Measurements from ENCODE around the gene NFKBIL1.
A peak's percentile ranks its signal among the peaks of the same experiment; 100 is the strongest.
"Not testable (repeated sequence)": the region's sequence is repeated elsewhere in the genome, so short reads cannot be mapped to it uniquely, and the experiment has no call there.

The NFKBIL1 gene, protein sequence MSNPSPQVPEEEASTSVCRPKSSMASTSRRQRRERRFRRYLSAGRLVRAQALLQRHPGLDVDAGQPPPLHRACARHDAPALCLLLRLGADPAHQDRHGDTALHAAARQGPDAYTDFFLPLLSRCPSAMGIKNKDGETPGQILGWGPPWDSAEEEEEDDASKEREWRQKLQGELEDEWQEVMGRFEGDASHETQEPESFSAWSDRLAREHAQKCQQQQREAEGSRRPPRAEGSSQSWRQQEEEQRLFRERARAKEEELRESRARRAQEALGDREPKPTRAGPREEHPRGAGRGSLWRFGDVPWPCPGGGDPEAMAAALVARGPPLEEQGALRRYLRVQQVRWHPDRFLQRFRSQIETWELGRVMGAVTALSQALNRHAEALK

DNA sequence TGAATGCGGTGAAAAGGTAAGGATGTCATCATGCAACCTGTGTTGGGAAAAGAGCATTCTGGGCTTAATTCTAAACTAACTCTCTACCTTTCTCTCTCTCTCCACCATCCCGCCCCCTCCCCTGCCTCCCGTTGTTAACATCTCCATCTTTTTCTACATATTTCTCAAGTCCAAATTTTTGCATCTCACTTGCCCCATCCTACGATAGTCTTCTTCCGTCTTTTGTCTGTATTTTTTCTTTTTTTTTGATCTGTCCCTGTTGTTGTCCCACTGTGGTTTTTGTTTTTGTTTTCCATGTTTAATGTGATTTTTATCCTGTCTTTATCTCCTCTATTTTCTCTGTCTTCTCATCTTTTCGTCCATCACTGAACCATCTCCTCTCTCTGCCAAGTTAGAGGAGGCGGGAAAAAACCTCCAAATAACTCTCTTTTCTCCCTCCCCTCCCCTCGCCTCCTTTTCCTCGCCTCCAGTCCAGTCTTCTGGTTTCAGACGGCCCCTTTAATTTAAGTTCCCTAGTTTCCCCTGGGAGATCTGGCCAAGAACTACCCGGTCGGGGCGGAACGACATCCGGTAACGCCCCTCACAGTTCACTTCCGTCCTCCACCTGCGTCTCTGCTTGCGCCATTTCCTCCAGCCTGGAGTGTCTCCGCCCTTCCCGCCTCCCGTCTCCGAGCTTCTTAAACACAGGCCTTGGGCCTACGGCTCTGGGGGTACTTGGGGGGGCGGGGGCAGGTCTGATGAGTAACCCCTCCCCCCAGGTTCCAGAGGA, at the start of gene NFKBIL1:
Gene NFKBIL1 (plus strand): TSS at position 651 of the 769 bp plus-strand sequence. CDS start 87 bp downstream, at position 738.
- Histone ChIP-seq H3K9me3 (ENCODE audit: control insufficient read depth, low read depth, low read length) (no peaks in the 10 kb centered on the region), H3K27me3 (ENCODE audit: control insufficient read depth, insufficient read depth, low read length) (no peaks in the 10 kb centered on the region), H3K9ac (ENCODE audit: low read length) (peak within 1 kb of the TSS; percentile 79), H3K36me3 (ENCODE audit: control insufficient read depth, low read depth, low read length) (peaks cover 18% of the 10 kb centered on the region), H3K4me1 (ENCODE audit: control insufficient read depth, low read depth, low read length) (peaks cover 8% of the 10 kb centered on the region), H3K27ac (ENCODE audit: low read length) (peak within 1 kb of the TSS; percentile 70), H3K4me3 (ENCODE audit: low read length) (peak within 1 kb of the TSS; percentile 87)

DNA sequence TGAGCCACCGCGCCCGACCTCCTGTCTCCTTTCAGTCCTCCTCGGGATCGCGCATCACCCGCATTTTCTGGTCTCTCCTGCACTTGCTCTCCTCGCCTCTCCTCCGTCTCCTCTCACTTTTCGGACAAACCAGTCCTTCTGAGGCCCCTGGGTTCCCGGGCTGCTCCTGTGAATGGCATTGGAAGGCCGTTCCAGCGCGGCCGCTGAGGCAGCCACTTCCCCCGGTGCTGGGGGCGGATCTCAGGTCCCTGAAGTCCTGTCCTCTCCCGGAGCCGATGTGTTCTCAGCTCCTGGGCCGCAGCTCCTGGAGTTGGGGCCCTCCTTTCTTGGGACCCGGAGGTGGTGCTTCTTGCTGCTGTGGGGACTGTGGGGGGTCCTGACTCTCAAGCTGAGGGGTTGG, 48.7 kb upstream of the NFKBIL1 start:
- H3K4me3 ChIP-seq (ENCODE audit: low read length), result peak overlapping the region; percentile 69
- H3K9me3 ChIP-seq (ENCODE audit: control insufficient read depth, low read depth, low read length), result no peaks in the 10 kb centered on the region
- peaks cover 54% of the 10 kb centered on the region for H3K27me3 ChIP-seq (ENCODE audit: control insufficient read depth, insufficient read depth, low read length)
- no peak overlapping the region for H3K27ac ChIP-seq (ENCODE audit: low read length)
- no peak overlapping the region for H3K9ac ChIP-seq (ENCODE audit: low read length)
- H3K36me3 ChIP-seq (ENCODE audit: control insufficient read depth, low read depth, low read length), result no peaks in the 10 kb centered on the region
- peaks cover 8% of the 10 kb centered on the region for H3K4me1 ChIP-seq (ENCODE audit: control insufficient read depth, low read depth, low read length)

DNA sequence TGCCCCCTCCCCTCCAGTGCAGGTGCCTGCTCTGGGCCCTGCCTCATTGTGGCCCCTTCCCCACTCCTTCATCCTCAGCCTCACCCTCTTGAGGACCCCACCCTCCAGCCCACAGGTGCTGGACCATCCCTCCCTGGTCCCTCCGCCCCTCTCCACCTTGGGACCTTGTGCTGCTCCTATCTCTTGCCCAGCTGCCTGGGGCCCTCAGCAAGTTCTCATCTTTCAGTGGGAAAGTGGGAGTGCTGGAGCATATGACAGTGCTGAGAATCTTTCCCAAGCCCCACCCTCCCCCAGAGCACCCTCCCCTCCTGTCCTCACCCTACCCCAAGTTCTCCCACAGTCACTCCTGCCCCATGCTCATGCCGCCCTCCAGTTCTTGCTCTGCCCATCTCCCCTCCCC, 47.8 kb upstream of the NFKBIL1 start:
- H3K4me3 ChIP-seq (ENCODE audit: low read length); H3K9me3 ChIP-seq (ENCODE audit: control insufficient read depth, low read depth, low read length); H3K4me1 ChIP-seq (ENCODE audit: control insufficient read depth, low read depth, low read length); H3K9ac ChIP-seq (ENCODE audit: low read length); H3K27ac ChIP-seq (ENCODE audit: low read length); H3K36me3 ChIP-seq (ENCODE audit: control insufficient read depth, low read depth, low read length): not testable (repeated sequence)
- peaks cover 45% of the 10 kb centered on the region for H3K27me3 ChIP-seq (ENCODE audit: control insufficient read depth, insufficient read depth, low read length)

DNA sequence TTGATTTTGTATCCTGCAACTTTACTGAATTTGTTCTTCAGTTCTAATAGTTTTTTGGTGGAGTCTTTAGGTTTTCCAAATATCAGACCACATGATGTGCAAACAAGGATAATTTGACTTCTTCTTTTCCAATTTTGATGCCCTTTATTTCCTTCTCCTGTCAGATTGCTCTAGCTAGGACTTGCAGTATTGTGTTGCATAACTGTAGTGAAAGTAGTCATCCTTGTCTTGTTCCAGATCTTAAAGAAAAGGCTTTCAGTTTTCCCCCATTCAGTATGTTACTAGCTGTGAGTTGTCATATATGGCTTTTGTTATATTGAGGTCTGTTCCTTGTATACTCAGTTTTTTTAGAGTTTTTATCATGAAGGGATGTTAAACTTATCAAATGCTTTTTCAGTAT, 44.8 kb upstream of the NFKBIL1 start:
- Histone ChIP-seq H3K4me3 (ENCODE audit: low read length) (no peak overlapping the region), H3K27me3 (ENCODE audit: control insufficient read depth, insufficient read depth, low read length) (peaks cover 15% of the 10 kb centered on the region), H3K9ac (ENCODE audit: low read length) (no peak overlapping the region), H3K9me3 (ENCODE audit: control insufficient read depth, low read depth, low read length) (no peaks in the 10 kb centered on the region), H3K4me1 (ENCODE audit: control insufficient read depth, low read depth, low read length) (peaks cover under 1% of the 10 kb centered on the region), H3K36me3 (ENCODE audit: control insufficient read depth, low read depth, low read length) (peaks cover 12% of the 10 kb centered on the region), H3K27ac (ENCODE audit: low read length) (no peak overlapping the region)

DNA sequence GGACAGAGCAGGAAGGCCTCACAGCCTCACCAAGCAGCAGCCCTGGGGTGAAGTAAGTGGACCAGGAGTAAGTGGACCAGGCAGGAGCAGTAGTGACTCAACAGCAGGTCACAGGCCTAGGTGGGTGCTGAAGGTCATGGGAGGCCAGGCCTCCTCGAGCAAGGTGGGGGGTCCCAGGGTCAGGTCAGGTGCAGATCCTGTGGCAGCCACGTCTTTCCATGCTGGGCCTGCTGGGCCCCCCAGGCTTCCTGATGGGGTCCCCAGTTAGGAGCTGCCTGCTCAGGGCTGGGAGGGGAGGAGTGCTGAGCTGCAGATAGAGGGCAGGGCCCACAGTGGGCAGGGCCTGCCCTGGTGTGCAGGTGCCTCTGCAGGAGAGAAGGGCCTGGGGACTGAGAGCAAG, 38.4 kb upstream of the NFKBIL1 start:
- H3K27ac ChIP-seq (ENCODE audit: low read length); H3K4me3 ChIP-seq (ENCODE audit: low read length); H3K4me1 ChIP-seq (ENCODE audit: control insufficient read depth, low read depth, low read length); H3K27me3 ChIP-seq (ENCODE audit: control insufficient read depth, insufficient read depth, low read length); H3K9me3 ChIP-seq (ENCODE audit: control insufficient read depth, low read depth, low read length); H3K9ac ChIP-seq (ENCODE audit: low read length): not testable (repeated sequence)
- peaks cover 26% of the 10 kb centered on the region for H3K36me3 ChIP-seq (ENCODE audit: control insufficient read depth, low read depth, low read length)

DNA sequence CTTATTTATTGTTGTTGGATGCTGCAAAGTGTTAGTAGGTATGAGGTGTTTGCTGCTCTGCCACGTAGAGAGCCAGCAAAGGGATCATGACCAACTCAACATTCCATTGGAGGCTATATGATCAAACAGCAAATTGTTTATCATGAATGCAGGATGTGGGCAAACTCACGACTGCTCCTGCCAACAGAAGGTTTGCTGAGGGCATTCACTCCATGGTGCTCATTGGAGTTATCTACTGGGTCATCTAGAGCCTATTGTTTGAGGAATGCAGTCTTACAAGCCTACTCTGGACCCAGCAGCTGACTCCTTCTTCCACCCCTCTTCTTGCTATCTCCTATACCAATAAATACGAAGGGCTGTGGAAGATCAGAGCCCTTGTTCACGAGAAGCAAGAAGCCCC, 37.4 kb upstream of the NFKBIL1 start:
- Histone ChIP-seq H3K9ac (ENCODE audit: low read length) (no peak overlapping the region), H3K4me1 (ENCODE audit: control insufficient read depth, low read depth, low read length) (no peaks in the 10 kb centered on the region), H3K27me3 (ENCODE audit: control insufficient read depth, insufficient read depth, low read length) (no peaks in the 10 kb centered on the region), H3K4me3 (ENCODE audit: low read length) (no peak overlapping the region), H3K9me3 (ENCODE audit: control insufficient read depth, low read depth, low read length) (no peaks in the 10 kb centered on the region), H3K36me3 (ENCODE audit: control insufficient read depth, low read depth, low read length) (peaks cover 26% of the 10 kb centered on the region), H3K27ac (ENCODE audit: low read length) (no peak overlapping the region)

DNA sequence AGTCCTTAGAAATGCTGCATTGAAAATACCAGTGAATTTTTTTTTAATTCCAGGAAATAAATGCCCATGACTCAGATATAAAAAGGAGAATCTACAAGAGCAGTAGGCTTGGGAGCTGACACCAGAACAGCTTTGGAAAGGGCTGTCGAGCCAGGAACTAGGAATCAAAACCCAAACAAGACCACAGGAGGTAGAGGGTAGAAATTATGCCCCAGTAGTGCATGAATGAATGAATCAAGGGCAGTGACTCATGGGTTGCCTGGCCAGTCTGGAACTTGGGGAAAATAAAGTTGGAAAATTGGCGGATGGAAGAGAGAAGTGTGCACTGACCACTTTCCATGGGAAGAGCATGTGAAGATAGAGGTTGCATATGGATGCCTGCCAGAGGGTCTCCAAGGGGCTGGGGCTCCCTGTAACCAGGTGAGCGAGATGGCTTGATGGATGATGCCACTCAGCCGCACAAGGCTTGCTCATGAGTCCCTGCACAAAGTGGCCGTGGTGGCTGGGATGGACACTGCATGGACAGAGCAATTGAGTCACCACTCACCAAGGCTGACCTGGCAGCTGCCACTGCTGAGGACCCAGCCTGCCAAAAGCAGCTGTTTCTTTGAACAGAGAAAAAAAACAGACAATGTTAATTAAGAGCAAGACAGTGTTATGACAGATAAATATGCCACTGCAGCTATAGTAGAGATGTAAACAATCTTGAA, 33.8 kb upstream of the NFKBIL1 start:
- no peak overlapping the region for H3K4me3 ChIP-seq (ENCODE audit: low read length)
- no peaks in the 10 kb centered on the region for H3K4me1 ChIP-seq (ENCODE audit: control insufficient read depth, low read depth, low read length)
- no peaks in the 10 kb centered on the region for H3K27me3 ChIP-seq (ENCODE audit: control insufficient read depth, insufficient read depth, low read length)
- H3K9me3 ChIP-seq (ENCODE audit: control insufficient read depth, low read depth, low read length), result no peaks in the 10 kb centered on the region
- peaks cover 13% of the 10 kb centered on the region for H3K36me3 ChIP-seq (ENCODE audit: control insufficient read depth, low read depth, low read length)
- H3K9ac ChIP-seq (ENCODE audit: low read length), result no peak overlapping the region
- no peak overlapping the region for H3K27ac ChIP-seq (ENCODE audit: low read length)

DNA sequence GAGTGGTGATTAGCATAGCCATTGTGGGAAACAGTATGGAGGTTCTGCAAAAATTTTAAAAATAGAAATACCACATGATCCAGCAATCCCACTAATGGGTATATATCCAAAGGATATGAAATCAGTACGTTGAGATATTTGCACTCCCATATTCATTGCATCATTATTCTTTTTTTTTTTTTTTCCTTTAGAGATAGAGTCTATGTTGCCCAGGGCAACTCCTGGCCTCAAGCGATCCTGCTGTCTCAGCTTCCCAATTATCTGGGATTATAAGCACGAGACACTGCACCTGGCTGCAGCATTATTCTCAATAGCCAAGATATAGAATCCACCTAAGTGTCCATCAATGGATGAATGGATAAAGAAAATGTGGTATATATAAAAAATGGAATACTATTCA, 25.6 kb upstream of the NFKBIL1 start:
- Histone ChIP-seq H3K9ac (ENCODE audit: low read length) (no peak overlapping the region), H3K9me3 (ENCODE audit: control insufficient read depth, low read depth, low read length) (no peaks in the 10 kb centered on the region), H3K4me3 (ENCODE audit: low read length) (no peak overlapping the region), H3K36me3 (ENCODE audit: control insufficient read depth, low read depth, low read length) (no peaks in the 10 kb centered on the region), H3K4me1 (ENCODE audit: control insufficient read depth, low read depth, low read length) (no peaks in the 10 kb centered on the region), H3K27ac (ENCODE audit: low read length) (no peak overlapping the region), H3K27me3 (ENCODE audit: control insufficient read depth, insufficient read depth, low read length) (no peaks in the 10 kb centered on the region)

DNA sequence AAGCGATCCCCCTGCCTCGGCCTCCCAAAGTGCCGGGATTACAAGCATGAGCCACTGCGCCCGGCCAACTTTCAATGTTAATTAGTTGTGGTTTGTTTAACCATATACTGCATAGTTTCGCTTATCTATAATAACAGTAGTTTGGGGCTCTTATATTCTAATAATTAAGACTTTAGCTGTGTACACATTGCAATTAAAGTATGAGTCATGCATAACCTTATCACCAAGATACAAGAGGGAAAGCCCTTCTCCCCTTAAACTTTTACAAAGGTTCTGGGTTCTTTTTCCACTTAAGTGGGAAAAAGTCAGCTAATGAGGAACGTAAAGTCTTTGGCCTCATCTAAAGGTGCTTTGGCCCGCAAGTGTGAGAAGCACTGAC, 21.9 kb upstream of the NFKBIL1 start:
- Histone ChIP-seq H3K4me1 (ENCODE audit: control insufficient read depth, low read depth, low read length) (no peaks in the 10 kb centered on the region), H3K9ac (ENCODE audit: low read length) (no peak overlapping the region), H3K9me3 (ENCODE audit: control insufficient read depth, low read depth, low read length) (no peaks in the 10 kb centered on the region), H3K27me3 (ENCODE audit: control insufficient read depth, insufficient read depth, low read length) (no peaks in the 10 kb centered on the region), H3K4me3 (ENCODE audit: low read length) (no peak overlapping the region), H3K36me3 (ENCODE audit: control insufficient read depth, low read depth, low read length) (peaks cover 13% of the 10 kb centered on the region), H3K27ac (ENCODE audit: low read length) (no peak overlapping the region)

DNA sequence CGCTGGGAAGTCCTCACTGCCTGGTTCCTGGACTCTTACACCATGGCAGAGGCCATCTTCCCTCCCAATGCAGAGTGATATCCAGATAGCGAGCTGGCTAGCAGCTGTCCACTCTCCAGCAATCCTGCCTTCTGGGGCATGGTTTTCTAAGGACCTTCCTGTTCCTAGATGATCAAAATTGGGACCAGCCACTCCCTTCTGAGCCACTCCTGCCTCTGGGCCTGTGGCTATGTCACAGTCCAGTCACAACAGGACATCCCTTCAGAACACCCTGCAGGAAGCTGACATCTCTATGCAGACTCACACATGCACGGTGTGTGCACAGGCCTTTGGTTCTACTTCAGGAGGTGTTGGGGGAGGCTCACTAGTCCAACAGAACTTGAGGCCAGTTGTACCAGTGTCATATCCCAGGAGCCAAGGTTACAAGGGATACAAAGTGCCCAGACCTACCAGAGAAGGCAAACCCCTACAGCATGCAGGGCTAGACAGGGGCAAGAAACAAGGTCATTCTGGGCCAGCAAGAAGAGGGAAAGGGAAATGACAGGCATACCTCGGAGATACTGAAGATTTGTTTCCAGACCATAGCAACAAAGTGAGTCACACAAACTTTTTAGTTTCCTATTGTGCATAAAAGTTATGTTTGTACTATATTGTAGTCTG, 21.3 kb upstream of the NFKBIL1 start:
- Histone ChIP-seq H3K27ac (ENCODE audit: low read length) (no peak overlapping the region), H3K9ac (ENCODE audit: low read length) (no peak overlapping the region), H3K9me3 (ENCODE audit: control insufficient read depth, low read depth, low read length) (no peaks in the 10 kb centered on the region)

DNA sequence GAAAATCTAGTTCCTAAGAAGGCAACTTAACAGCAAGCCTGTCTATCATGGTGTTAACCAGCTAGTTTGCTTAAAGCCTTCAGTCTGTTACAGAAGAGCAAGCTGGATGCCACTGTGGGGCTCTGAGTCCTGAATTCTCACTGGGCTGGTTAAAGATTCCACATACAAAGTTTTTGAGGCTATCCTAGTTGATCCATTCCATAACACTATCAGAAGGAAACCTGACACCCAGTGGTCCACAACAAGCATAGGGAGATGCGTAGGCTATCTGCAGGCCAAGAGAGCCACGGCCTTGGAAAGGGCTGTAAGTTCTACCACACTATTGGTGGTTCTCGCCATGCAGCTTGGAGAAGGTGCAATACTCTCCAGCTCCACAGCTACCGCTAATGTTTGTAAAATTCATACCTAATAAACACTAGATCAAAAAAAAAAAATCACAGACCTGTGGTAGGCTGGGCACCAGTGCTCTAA, 19.1 kb upstream of the NFKBIL1 start:
- H3K27ac ChIP-seq (ENCODE audit: low read length), result no peak overlapping the region
- no peak overlapping the region for H3K4me3 ChIP-seq (ENCODE audit: low read length)

More for the DNA sequence above, 21.3 kb upstream of the NFKBIL1 start:
- peaks cover 18% of the 10 kb centered on the region for H3K36me3 ChIP-seq (ENCODE audit: control insufficient read depth, low read depth, low read length)
- no peaks in the 10 kb centered on the region for H3K27me3 ChIP-seq (ENCODE audit: control insufficient read depth, insufficient read depth, low read length)
- H3K4me1 ChIP-seq (ENCODE audit: control insufficient read depth, low read depth, low read length), result no peaks in the 10 kb centered on the region
- H3K4me3 ChIP-seq (ENCODE audit: low read length), result no peak overlapping the region

More for the DNA sequence above, 19.1 kb upstream of the NFKBIL1 start:
- Histone ChIP-seq H3K9ac (ENCODE audit: low read length) (no peak overlapping the region), H3K9me3 (ENCODE audit: control insufficient read depth, low read depth, low read length) (no peaks in the 10 kb centered on the region), H3K36me3 (ENCODE audit: control insufficient read depth, low read depth, low read length) (peaks cover 41% of the 10 kb centered on the region), H3K4me1 (ENCODE audit: control insufficient read depth, low read depth, low read length) (no peaks in the 10 kb centered on the region), H3K27me3 (ENCODE audit: control insufficient read depth, insufficient read depth, low read length) (no peaks in the 10 kb centered on the region)
